NCI-H128 (cell line): ENCODE results near the gene CENATAC.
A peak's percentile ranks its signal among the peaks of the same experiment; 100 is the strongest.
"Not testable (repeated sequence)": the region's sequence is repeated elsewhere in the genome, so short reads cannot be mapped to it uniquely, and the experiment has no call there.

Experiments used
- DNase-seq: peaks from one replicate; lab custom pipeline; 2025; ENCODE audit not compliant: unreplicated experiment; lab: John Stamatoyannopoulos, UW

Gene CENATAC

GRCh38 chr11:119051440-119052162 lies 53.7 kb downstream of the CENATAC start:
- no peak for DNase-seq

- DNase-seq = no peak
Observed at GRCh38 chr11:119052163-119052814, 54.4 kb downstream of the CENATAC start.

- no peak for DNase-seq
Observed at GRCh38 chr11:119054418-119054817, 56.5 kb downstream of the CENATAC start.

GRCh38 chr11:119055901-119056300 lies 58.0 kb downstream of the CENATAC start:
- no peak for DNase-seq

- peak; percentile 2 for DNase-seq
Observed at GRCh38 chr11:119056421-119056999, 58.6 kb downstream of the CENATAC start.

- DNase-seq = peak; percentile 70
Observed at GRCh38 chr11:119057000-119057769, 59.2 kb downstream of the CENATAC start, which contains the start of gene HYOU1. HYOU1 (minus strand) TSS chr11:119057205; CDS start chr11:119056160, 1,045 bp downstream.

- not testable (repeated sequence) for DNase-seq
Observed at GRCh38 chr11:119059128-119059527, 61.2 kb downstream of the CENATAC start.

- no peak for DNase-seq
Observed at GRCh38 chr11:119061256-119061655, 63.3 kb downstream of the CENATAC start.

- DNase-seq = no peak
Observed at GRCh38 chr11:119062779-119063178, 64.8 kb downstream of the CENATAC start.

GRCh38 chr11:119065369-119065768 lies 67.4 kb downstream of the CENATAC start:
- DNase-seq = no peak
